ENCODE data around the gene MAGED4.

- TF ChIP-seq CTCF (IDR thresholded peaks at IDR 0.05; ENCODE audit: low read length) (no peak), EZH2 (IDR thresholded peaks at IDR 0.05; ENCODE audit: borderline replicate concordance, low read length) (no peak)
These were observed 45.7 kb upstream of the MAGED4 start for GRCh38 chrX:52138830-52139544.
